Naive thymus-derived CD4-positive, alpha-beta T cell (primary cell): ENCODE measurements around the gene PTPN18. TPM values are rescaled to one million over a fixed set of nuclear protein-coding genes. Genes with fewer than 3 reads are reported as not detected.

ENCODE experiments used
- ATAC-seq: fragments of 150-1000 bp; cut with Tn5 transposase; 2 replicates; pipeline ENCODE4 v1.10.0; 2021; ENCODE audit warnings: mild to moderate bottlenecking, moderate library complexity
- CTCF ChIA-PET: fragments of 350-600 bp; sonication (Branson Sonifier 250); formaldehyde crosslinking; loops from one replicate; lab custom pipeline; 2021; ENCODE audit warnings: antibody characterized with exemption; lab: Charles Lee
- POLR2A ChIA-PET: fragments of 350-600 bp; sonication (Branson Sonifier 250); formaldehyde crosslinking; loops from one replicate; lab custom pipeline; 2021; ENCODE audit warnings: antibody characterized with exemption, inconsistent platforms; lab: Charles Lee
- DNase-seq, 9 donors: peaks; one replicate each; pipeline versions ENCODE4 v3.0.0 to v3.0.0-alpha.2; 2020 to 2022; ENCODE audit warnings: mixed read lengths in 1 of 9
- H3K27ac ChIP-seq: one replicate; pipeline ENCODE4 v1.7.0; 2013; ENCODE audit warnings: mild to moderate bottlenecking, low read depth, low read length, moderate library complexity
- H3K27me3 ChIP-seq, 2 donors: one replicate each; pipeline ENCODE4 v1.7.0; 2013; ENCODE audit warnings: low read length in 2 of 2, mild to moderate bottlenecking in 2 of 2, moderate library complexity in 2 of 2; ENCODE audit not compliant: control insufficient read depth in 2 of 2, insufficient read depth in 2 of 2
- H3K36me3 ChIP-seq, 3 experiments: 1 replicate in 2 of 3; 2 replicates in 1 of 3; pipeline ENCODE4 v1.7.0; 2013; ENCODE audit warnings: low read length in 3 of 3, mild to moderate bottlenecking in 3 of 3, moderate library complexity in 1 of 3; ENCODE audit not compliant: insufficient read depth in 3 of 3, control insufficient read depth in 2 of 3
- H3K4me1 ChIP-seq, 2 donors: one replicate each; pipeline ENCODE4 v1.7.0; 2013; ENCODE audit warnings: low read length in 2 of 2, mild to moderate bottlenecking in 2 of 2, moderate library complexity in 1 of 2; ENCODE audit not compliant: control insufficient read depth in 2 of 2, insufficient read depth in 2 of 2
- H3K4me3 ChIP-seq: 2 replicates; pipeline ENCODE4 v1.7.0; 2013; ENCODE audit warnings: mild to moderate bottlenecking, low read length
- H3K9me3 ChIP-seq, 3 experiments: 1 replicate in 2 of 3; 2 replicates in 1 of 3; pipeline ENCODE4 v1.7.0; 2013; ENCODE audit warnings: low read length in 3 of 3; ENCODE audit not compliant: control insufficient read depth in 2 of 3
- H3K27ac Mint-ChIP-seq, 9 donors: one replicate each; pipeline ENCODE4 v1.8.0; 2020 to 2022; ENCODE audit warnings: mixed read lengths in 9 of 9, mild to moderate bottlenecking in 8 of 9, moderate library complexity in 5 of 9, inconsistent platforms in 2 of 9
- H3K27me3 Mint-ChIP-seq, 5 donors: one replicate each; pipeline ENCODE4 v1.8.0; 2021 to 2022; ENCODE audit warnings: mixed read lengths in 5 of 5, mild to moderate bottlenecking in 1 of 5
- H3K36me3 Mint-ChIP-seq, 5 donors: one replicate each; pipeline ENCODE4 v1.8.0; 2020 to 2022; ENCODE audit warnings: mixed read lengths in 5 of 5, mild to moderate bottlenecking in 3 of 5, inconsistent platforms in 1 of 5
- H3K4me1 Mint-ChIP-seq, 7 donors: one replicate each; pipeline ENCODE4 v1.8.0; 2020 to 2022; ENCODE audit warnings: mixed read lengths in 7 of 7, mild to moderate bottlenecking in 3 of 7, inconsistent platforms in 1 of 7
- H3K4me3 Mint-ChIP-seq, 10 donors: one replicate each; pipeline ENCODE4 v1.8.0; 2020 to 2022; ENCODE audit warnings: mild to moderate bottlenecking in 10 of 10, mixed read lengths in 10 of 10, moderate library complexity in 6 of 10, inconsistent platforms in 2 of 10
- H3K9me3 Mint-ChIP-seq, 11 donors: one replicate each; pipeline ENCODE4 v1.8.0; 2020 to 2022; ENCODE audit warnings: mixed read lengths in 11 of 11, mild to moderate bottlenecking in 4 of 11, inconsistent platforms in 1 of 11, moderate library complexity in 1 of 11
- intact Hi-C, 2 donors: fragments of 100-400 bp; cut with micrococcal nuclease; formaldehyde crosslinking; loops; one replicate each; pipeline ENCODE4 v1.15.1; 2023
- polyA plus RNA-seq, 2 donors: library from polyadenylated mRNA; unstranded; fragments of 300-500 nt; fragmentation: Illumina TruSeq; gene quantifications; one replicate each; pipeline ENCODE4 v1.2.3, GENCODE V29; 2021
- total RNA-seq, 6 experiments: library from RNA in 5 of 6; stranded (reverse) in 5 of 6; gene quantifications; 1 replicate in 5 of 6; 2 replicates in 1 of 6; pipeline ENCODE4 v1.2.3 and lab custom pipeline; 2021 to 2026

The PTPN18 gene
- total and polyA plus RNA-seq, 7 experiments from 2014 or later: 39.4 to 112 (median 44.2) TPM

- Histone ChIP-seq H3K27ac (no peak overlapping the region), H3K4me1 (peaks cover 22% of the 10 kb centered on the region in 2 donors), H3K9me3 (no peaks in the 10 kb centered on the region), H3K4me3 (no peak overlapping the region), H3K27me3 (no peaks in the 10 kb centered on the region), H3K36me3 (no peaks in the 10 kb centered on the region)
- ChIA-PET CTCF (no interaction called here), POLR2A (interaction anchor here (0.9 kb wide), 1 partner anchor 24 kb away, joined by 3 read pairs; the partner anchor contains the start of gene IMP4)
- Mint-ChIP-seq H3K4me3 (no peak overlapping the region), H3K36me3 (peaks cover 0 to 16% (median 0%) of the 10 kb centered on the region in 5 donors), H3K27me3 (peaks cover 0 to 8% (median 0%) of the 10 kb centered on the region in 5 donors), H3K27ac (no peak overlapping the region), H3K4me1 (peaks cover 20 to 25% (median 22%) of the 10 kb centered on the region in 7 donors), H3K9me3 (no peaks in the 10 kb centered on the region)
- ATAC-seq: no peak
- DNase-seq: no peak
- intact Hi-C loops: no loop called here
Observed at GRCh38 chr2:130366720-130367119, 10.9 kb downstream of the PTPN18 start.

GRCh38 chr2:130368786-130369185, 12.9 kb downstream of the PTPN18 start:
- H3K4me3 Mint-ChIP-seq: no peak overlapping the region

GRCh38 chr2:130369311-130369964, 13.6 kb downstream of the PTPN18 start:
- H3K4me3 Mint-ChIP-seq: peak overlapping the region in 3 of 10 donors; percentile 91 to 99 (median 95)
- H3K9me3 ChIP-seq: no peaks in the 10 kb centered on the region
- H3K4me3 ChIP-seq: no peak overlapping the region
- POLR2A ChIA-PET: interaction anchor here (7.0 kb wide), 1 partner anchor 26 kb away, joined by 92 read pairs; the partner anchor contains the start of gene IMP4
- CTCF ChIA-PET: interaction anchor here (1.4 kb wide), 1 partner anchor 13 kb away, joined by 4 read pairs; the partner anchor contains the start of gene PTPN18
- H3K36me3 ChIP-seq: no peaks in the 10 kb centered on the region
- intact Hi-C loops: no loop called here
- no peak overlapping the region for H3K27ac ChIP-seq
- H3K9me3 Mint-ChIP-seq: peaks cover 0 to 1% (median 0%) of the 10 kb centered on the region in 11 donors
- peaks cover 25 to 34% of the 10 kb centered on the region in 2 donors for H3K4me1 ChIP-seq
- H3K4me1 Mint-ChIP-seq: peaks cover 33 to 43% (median 40%) of the 10 kb centered on the region in 7 donors
- DNase-seq (no peak), ATAC-seq (no peak)
- H3K27me3 Mint-ChIP-seq: peaks cover 0 to 2% (median 0%) of the 10 kb centered on the region in 5 donors
- peaks cover 0 to 32% (median 3%) of the 10 kb centered on the region in 5 donors for H3K36me3 Mint-ChIP-seq
- H3K27me3 ChIP-seq: no peaks in the 10 kb centered on the region
- peak overlapping the region in 7 of 9 donors; percentile 81 to 97 (median 96) for H3K27ac Mint-ChIP-seq

More at GRCh38 chr2:130368786-130369185, 12.9 kb downstream of the PTPN18 start:
- intact Hi-C loops: no loop called here
- peaks cover 0 to 25% (median 3%) of the 10 kb centered on the region in 5 donors for H3K36me3 Mint-ChIP-seq
- H3K4me1 Mint-ChIP-seq: peaks cover 30 to 38% (median 35%) of the 10 kb centered on the region in 7 donors
- Histone ChIP-seq H3K27ac (no peak overlapping the region), H3K4me1 (peaks cover 25 to 30% of the 10 kb centered on the region in 2 donors), H3K36me3 (no peaks in the 10 kb centered on the region), H3K27me3 (no peaks in the 10 kb centered on the region), H3K4me3 (no peak overlapping the region), H3K9me3 (no peaks in the 10 kb centered on the region)
- DNase-seq: no peak
- ChIA-PET CTCF (interaction anchor here (1.4 kb wide), 1 partner anchor 12 kb away, joined by 4 read pairs; the partner anchor contains the start of gene PTPN18), POLR2A (interaction anchor here (7.0 kb wide), 1 partner anchor 25 kb away, joined by 92 read pairs; the partner anchor contains the start of gene IMP4)
- H3K27ac Mint-ChIP-seq: no peak overlapping the region
- peaks cover 0 to 1% (median 0%) of the 10 kb centered on the region in 11 donors for H3K9me3 Mint-ChIP-seq
- no peak for ATAC-seq
- H3K27me3 Mint-ChIP-seq: peaks cover 0 to 2% (median 0%) of the 10 kb centered on the region in 5 donors

- POLR2A ChIA-PET: interaction anchor here (7.0 kb wide), 1 partner anchor 27 kb away, joined by 92 read pairs; the partner anchor contains the start of gene IMP4
- peak overlapping the region; percentile 81 to 97 (median 95) for H3K27ac Mint-ChIP-seq
- H3K36me3 Mint-ChIP-seq: peaks cover 0 to 36% (median 4%) of the 10 kb centered on the region in 5 donors
- H3K4me1 ChIP-seq: peaks cover 25 to 34% of the 10 kb centered on the region in 2 donors
- H3K4me3 Mint-ChIP-seq: peak overlapping the region in 9 of 10 donors; percentile 87 to 99 (median 94)
- CTCF ChIA-PET: interaction anchor here (1.4 to 1.8 kb wide), 2 partner anchors 14 to 28 kb away, joined by 4 to 8 read pairs; partner anchors contain the start of genes IMP4 and PTPN18
- H3K27me3 ChIP-seq: no peaks in the 10 kb centered on the region
- peaks cover 0 to 1% (median 0%) of the 10 kb centered on the region in 11 donors for H3K9me3 Mint-ChIP-seq
- no peaks in the 10 kb centered on the region for H3K36me3 ChIP-seq
- H3K4me3 ChIP-seq: no peak overlapping the region
- peaks cover 37 to 48% (median 45%) of the 10 kb centered on the region in 7 donors for H3K4me1 Mint-ChIP-seq
- DNase-seq (no peak), ATAC-seq (no peak)
- intact Hi-C loops: loop anchor here (10.0 kb wide), 3 partner anchors 355 to 1125 kb away; partner anchors contain the start of genes PLEKHB2 (in 2 of the 2), GPR148 (in 1 of the 2) and MZT2A (in 1 of the 2)
- peaks cover 0 to 2% (median 0%) of the 10 kb centered on the region in 5 donors for H3K27me3 Mint-ChIP-seq
- H3K27ac ChIP-seq: peak overlapping the region; percentile 43
- no peaks in the 10 kb centered on the region for H3K9me3 ChIP-seq
Observed at GRCh38 chr2:130369965-130370341, 14.1 kb downstream of the PTPN18 start.

- Histone ChIP-seq H3K36me3 (no peaks in the 10 kb centered on the region), H3K27ac (peak overlapping the region; percentile 43), H3K27me3 (no peaks in the 10 kb centered on the region), H3K4me3 (peak overlapping the region; percentile 83), H3K9me3 (no peaks in the 10 kb centered on the region), H3K4me1 (peaks cover 25 to 34% of the 10 kb centered on the region in 2 donors)
- ChIA-PET POLR2A (interaction anchor here (1.2 to 7.0 kb wide), 2 partner anchors 23 to 27 kb away, joined by 3 to 92 read pairs; partner anchors contain the start of gene IMP4), CTCF (interaction anchor here (1.8 kb wide), 1 partner anchor 28 kb away, joined by 8 read pairs; the partner anchor contains the start of gene IMP4)
- peak overlapping the region; percentile 87 to 99 (median 94) for H3K4me3 Mint-ChIP-seq
- peaks cover 0 to under 1% (median 0%) of the 10 kb centered on the region in 5 donors for H3K27me3 Mint-ChIP-seq
- peak in 7 of 9 donors; percentile 23 to 37 (median 30) for DNase-seq
- H3K27ac Mint-ChIP-seq: peak overlapping the region; percentile 81 to 97 (median 95)
- H3K9me3 Mint-ChIP-seq: peaks cover 0 to 1% (median 0%) of the 10 kb centered on the region in 11 donors
- peaks cover 4 to 41% (median 7%) of the 10 kb centered on the region in 5 donors for H3K36me3 Mint-ChIP-seq
- intact Hi-C loops: loop anchor here (10.0 kb wide), 3 partner anchors 354 to 1124 kb away; partner anchors contain the start of genes PLEKHB2 (in 2 of the 2), GPR148 (in 1 of the 2) and MZT2A (in 1 of the 2)
- H3K4me1 Mint-ChIP-seq: peaks cover 40 to 53% (median 51%) of the 10 kb centered on the region in 7 donors
- ATAC-seq: peak; percentile 19
Observed at GRCh38 chr2:130370490-130370889, 14.6 kb downstream of the PTPN18 start.

GRCh38 chr2:130371723-130372054, 15.8 kb downstream of the PTPN18 start:
- POLR2A ChIA-PET: interaction anchor here (1.2 to 7.0 kb wide), 2 partner anchors 25 to 28 kb away, joined by 3 to 92 read pairs; partner anchors contain the start of gene IMP4
- Histone ChIP-seq H3K9me3 (no peaks in the 10 kb centered on the region), H3K27me3 (no peaks in the 10 kb centered on the region), H3K36me3 (no peaks in the 10 kb centered on the region), H3K4me3 (peak overlapping the region; percentile 83), H3K4me1 (peaks cover 25 to 34% of the 10 kb centered on the region in 2 donors), H3K27ac (peak overlapping the region; percentile 71)
- H3K9me3 Mint-ChIP-seq: peaks cover 0 to 3% (median 0%) of the 10 kb centered on the region in 11 donors
- peak overlapping the region; percentile 87 to 99 (median 94) for H3K4me3 Mint-ChIP-seq
- intact Hi-C loops: loop anchor here (1.0 to 10.0 kb wide), 8 partner anchors 15 to 1123 kb away; partner anchors contain the start of genes IMP4 (in 2 of the 2), PLEKHB2 (in 2 of the 2), GPR148 (in 1 of the 2) and MZT2A (in 1 of the 2)
- ATAC-seq (peak; percentile 26), DNase-seq (no peak)
- H3K36me3 Mint-ChIP-seq: peaks cover 7 to 50% (median 12%) of the 10 kb centered on the region in 5 donors
- H3K4me1 Mint-ChIP-seq: peaks cover 47 to 64% (median 59%) of the 10 kb centered on the region in 7 donors
- H3K27ac Mint-ChIP-seq: peak overlapping the region; percentile 88 to 97 (median 95)
- CTCF ChIA-PET: interaction anchor here (1.8 kb wide), 1 partner anchor 29 kb away, joined by 8 read pairs; the partner anchor contains the start of gene IMP4
- H3K27me3 Mint-ChIP-seq: no peaks in the 10 kb centered on the region
